ENCODE results near the gene KRTAP4-2. TPM values are rescaled to one million over a fixed set of nuclear protein-coding genes. Genes with fewer than 3 reads are reported as not detected.

KRTAP4-2 gene
- total and polyA plus RNA-seq, 2 donors (not counting 3 experiments of a cell fraction or from before 2014, with no cell fraction given) = not detected

DNA sequence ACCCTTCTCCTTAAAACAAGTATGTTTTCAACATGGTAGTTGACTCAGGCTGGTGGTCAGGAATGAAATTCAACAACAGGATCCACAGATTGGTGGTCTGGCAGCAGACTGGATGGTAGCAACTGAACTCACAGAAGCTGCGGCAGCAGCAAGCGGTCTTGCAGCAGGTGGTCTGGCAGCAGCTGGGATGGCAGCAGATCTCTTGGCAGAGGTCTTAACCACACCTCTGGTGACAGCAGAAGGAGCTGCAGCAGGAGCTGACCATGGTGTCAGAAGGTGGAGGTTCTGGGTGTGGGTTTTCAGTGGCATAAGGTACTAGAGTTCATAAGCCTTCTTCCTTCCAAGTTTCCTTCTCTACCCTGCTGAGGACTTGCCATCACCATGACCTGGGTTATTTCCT, 8.9 kb upstream of the KRTAP4-2 start:
- intact Hi-C loops (cut with micrococcal nuclease) = no loop called here

More for the DNA sequence above, 8.9 kb upstream of the KRTAP4-2 start:
- H3K9me1 ChIP-seq (replicated peaks; ENCODE audit: control insufficient read depth, extremely low read depth, insufficient read depth, low read length) = no peaks in the 10 kb centered on the region
- H3K36me3 ChIP-seq (ENCODE audit: control insufficient read depth in 2 of 2, extremely low read depth in 1 of 2, insufficient read depth in 2 of 2, low read length in 2 of 2) = no peaks in the 10 kb centered on the region
- H3K9ac ChIP-seq (replicated peaks; ENCODE audit: extremely low read depth, insufficient read depth, low read length) = no peak overlapping the region
- TF ChIP-seq, protein P1, sequence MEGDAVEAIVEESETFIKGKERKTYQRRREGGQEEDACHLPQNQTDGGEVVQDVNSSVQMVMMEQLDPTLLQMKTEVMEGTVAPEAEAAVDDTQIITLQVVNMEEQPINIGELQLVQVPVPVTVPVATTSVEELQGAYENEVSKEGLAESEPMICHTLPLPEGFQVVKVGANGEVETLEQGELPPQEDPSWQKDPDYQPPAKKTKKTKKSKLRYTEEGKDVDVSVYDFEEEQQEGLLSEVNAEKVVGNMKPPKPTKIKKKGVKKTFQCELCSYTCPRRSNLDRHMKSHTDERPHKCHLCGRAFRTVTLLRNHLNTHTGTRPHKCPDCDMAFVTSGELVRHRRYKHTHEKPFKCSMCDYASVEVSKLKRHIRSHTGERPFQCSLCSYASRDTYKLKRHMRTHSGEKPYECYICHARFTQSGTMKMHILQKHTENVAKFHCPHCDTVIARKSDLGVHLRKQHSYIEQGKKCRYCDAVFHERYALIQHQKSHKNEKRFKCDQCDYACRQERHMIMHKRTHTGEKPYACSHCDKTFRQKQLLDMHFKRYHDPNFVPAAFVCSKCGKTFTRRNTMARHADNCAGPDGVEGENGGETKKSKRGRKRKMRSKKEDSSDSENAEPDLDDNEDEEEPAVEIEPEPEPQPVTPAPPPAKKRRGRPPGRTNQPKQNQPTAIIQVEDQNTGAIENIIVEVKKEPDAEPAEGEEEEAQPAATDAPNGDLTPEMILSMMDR (IDR thresholded peaks at IDR 0.05; ENCODE audit: extremely low read depth in 1 of 2, insufficient read depth in 1 of 2, low read depth in 1 of 2, low read length in 2 of 2) = no peak
- TF ChIP-seq, protein P2, sequence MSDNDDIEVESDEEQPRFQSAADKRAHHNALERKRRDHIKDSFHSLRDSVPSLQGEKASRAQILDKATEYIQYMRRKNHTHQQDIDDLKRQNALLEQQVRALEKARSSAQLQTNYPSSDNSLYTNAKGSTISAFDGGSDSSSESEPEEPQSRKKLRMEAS (IDR thresholded peaks at IDR 0.05; ENCODE audit: insufficient read depth, insufficient read length) = no peak
- TF ChIP-seq MYC (IDR thresholded peaks at IDR 0.05; ENCODE audit: low read depth, low read length) (no peak), EZH2 (IDR thresholded peaks at IDR 0.05; ENCODE audit: borderline replicate concordance, low read depth, low read length, severe bottlenecking) (no peak), POLR2A (IDR thresholded peaks at IDR 0.05; ENCODE audit: low read depth, low read length) (no peak), GATA2 (IDR thresholded peaks at IDR 0.05; ENCODE audit: insufficient read depth, insufficient read length, low read depth, low read length) (no peak), JUN (IDR thresholded peaks at IDR 0.05; ENCODE audit: borderline replicate concordance, insufficient read depth, insufficient read length, low read depth) (no peak), POLR2AphosphoS5 (IDR thresholded peaks at IDR 0.05; ENCODE audit: insufficient read depth, low read depth, low read length) (no peak), FOS (IDR thresholded peaks at IDR 0.05; ENCODE audit: borderline replicate concordance, insufficient read depth, low read length) (no peak)
- no peak overlapping the region for H3K4me3 ChIP-seq (replicated peaks in 1 of 3; ENCODE audit: insufficient read depth in 1 of 3, low read depth in 1 of 3, low read length in 3 of 3)
- no peak for FAIRE-seq
- no peak overlapping the region for H3K27ac ChIP-seq (ENCODE audit: insufficient read depth, low read depth, low read length)
- H4K20me1 ChIP-seq (replicated peaks; ENCODE audit: control insufficient read depth, extremely low read depth, insufficient read depth, low read length) = no peaks in the 10 kb centered on the region
- dilution Hi-C loops (cut with MboI; ENCODE audit: extremely low pct_ligation_motif_present, low sequenced_read_pairs) = no loop called here
- BruUV-seq (replicated peaks) = no TSS peak
- H3K4me1 ChIP-seq (ENCODE audit: control insufficient read depth, extremely low read depth, insufficient read depth, low read length) = no peaks in the 10 kb centered on the region
- no peak overlapping the region for H3K4me2 ChIP-seq (ENCODE audit: insufficient read depth, low read length)
- no peaks in the 10 kb centered on the region for H3K79me2 ChIP-seq (ENCODE audit: control insufficient read depth, insufficient read depth, low read length)
- no peaks in the 10 kb centered on the region for H3K27me3 ChIP-seq (ENCODE audit: control insufficient read depth in 2 of 2, insufficient read depth in 2 of 2, low read length in 2 of 2)
- no peak for DNase-seq (ENCODE audit: low read depth, low spot score)
- no peak overlapping the region for H2AFZ ChIP-seq (ENCODE audit: low read depth, low read length)
- H3K9me3 ChIP-seq (replicated peaks; ENCODE audit: control insufficient read depth, insufficient read depth, low read length) = no peaks in the 10 kb centered on the region
- CTCF ChIA-PET = no interaction called here
- POLR2A ChIA-PET = no interaction called here
